ENCODE measurements around the gene HACD3.
A peak's percentile ranks its signal among the peaks of the same experiment; 100 is the strongest.
"Not testable (repeated sequence)": the region's sequence is repeated elsewhere in the genome, so short reads cannot be mapped to it uniquely, and the experiment has no call there.

The HACD3 gene

GRCh38 chr15:65550681-65551098, 20.4 kb downstream of the HACD3 start:
- DNase-seq: no peak

DNA sequence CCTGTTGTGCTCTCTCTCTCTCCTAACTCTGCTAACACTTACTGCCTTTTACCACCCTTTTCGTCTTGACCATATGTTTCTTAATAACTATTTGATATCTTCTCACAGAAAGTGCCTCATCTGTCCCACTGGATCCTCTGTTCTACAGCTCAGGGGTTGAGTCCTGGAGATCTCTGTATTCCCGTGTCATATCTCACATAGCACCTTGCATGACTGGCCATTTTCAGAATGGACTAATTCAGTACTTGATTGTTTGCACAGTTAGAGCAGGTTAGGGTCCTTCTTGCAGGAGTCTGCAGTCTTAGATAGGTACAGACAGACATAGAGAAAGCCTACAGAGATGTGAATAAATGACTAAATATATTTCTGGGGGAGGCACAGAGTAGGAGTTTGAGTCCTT, 20.9 kb downstream of the HACD3 start:
- DNase-seq: no peak

- DNase-seq: not testable (repeated sequence)
Observed at GRCh38 chr15:65552851-65553250, 22.6 kb downstream of the HACD3 start.

DNA sequence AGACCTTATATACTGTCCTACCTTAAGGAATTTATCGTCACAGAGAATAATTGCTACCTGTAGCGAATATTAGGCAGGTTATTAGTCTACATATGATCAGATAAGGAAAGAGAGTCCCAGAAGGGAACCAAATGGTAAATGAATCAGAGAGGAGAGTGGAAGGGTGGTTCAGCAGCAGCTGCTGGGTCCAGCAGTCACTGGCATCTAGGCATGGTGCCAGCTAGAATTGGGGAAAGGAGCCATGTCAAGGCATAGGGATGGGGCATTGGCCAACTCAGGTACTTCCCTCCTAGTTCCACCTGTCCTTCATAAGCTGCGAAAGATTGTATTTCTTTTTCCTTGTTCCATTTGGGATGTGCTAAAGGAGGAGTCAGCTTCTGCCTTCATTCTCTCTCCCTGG, 23.4 kb downstream of the HACD3 start:
- no peak for DNase-seq

DNA sequence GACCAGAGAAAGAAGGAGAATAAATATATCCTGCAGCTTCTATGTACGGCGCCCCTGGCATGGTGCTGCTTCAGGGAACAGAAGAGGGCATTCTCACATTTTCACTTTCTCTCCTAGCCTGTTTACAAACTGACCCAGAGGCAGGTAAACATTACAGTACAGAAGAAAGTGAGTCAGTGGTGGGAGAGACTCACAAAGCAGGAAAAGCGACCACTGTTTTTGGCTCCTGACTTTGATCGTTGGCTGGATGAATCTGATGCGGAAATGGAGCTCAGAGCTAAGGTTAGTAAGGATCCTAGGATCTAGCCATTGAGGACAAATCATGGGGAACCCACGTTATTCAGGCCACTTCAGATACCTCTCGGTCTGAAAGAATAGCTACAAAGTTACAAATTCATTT, 26.4 kb downstream of the HACD3 start:
- DNase-seq: no peak

GRCh38 chr15:65558336-65558735, 28.1 kb downstream of the HACD3 start:
- DNase-seq: peak; percentile 59

DNA sequence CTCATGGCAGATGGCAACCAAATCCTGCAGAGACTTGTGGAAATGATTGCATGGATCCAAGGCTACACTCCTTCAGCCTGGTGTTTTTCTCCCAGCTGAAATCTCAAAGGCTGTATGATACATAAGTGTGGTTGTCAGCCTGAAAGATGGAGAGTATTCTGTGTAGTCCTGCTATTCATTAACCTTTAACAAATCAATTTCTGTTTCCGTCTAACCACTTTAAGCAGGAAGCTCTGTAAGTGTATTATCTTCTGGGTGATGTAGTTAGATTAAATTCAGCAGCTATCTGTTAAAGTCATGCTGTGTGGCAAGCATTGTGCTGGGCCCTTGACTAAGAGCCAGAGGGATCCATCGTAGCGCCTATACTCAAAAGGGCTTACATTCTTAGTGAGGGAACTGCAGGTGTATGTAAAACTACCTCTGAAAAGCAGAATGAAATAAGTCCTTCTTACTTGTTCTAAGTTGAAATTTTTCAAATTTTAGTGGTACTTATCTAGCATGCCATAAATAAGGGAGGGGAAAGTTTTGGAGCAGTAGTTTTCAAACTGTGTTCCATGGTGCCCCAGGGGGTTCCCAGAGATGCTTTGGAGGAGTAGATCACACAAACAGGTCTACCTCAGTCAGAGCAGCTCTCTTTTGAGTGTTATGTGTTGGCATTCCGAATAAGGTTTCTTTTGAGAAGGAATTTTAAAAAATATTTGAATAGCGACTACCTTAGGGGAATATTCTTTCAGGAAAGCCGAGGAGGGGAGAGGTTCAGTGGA, 28.9 kb downstream of the HACD3 start:
- DNase-seq: no peak

- no peak for DNase-seq
Observed at GRCh38 chr15:65559941-65560340, 29.7 kb downstream of the HACD3 start.

DNA sequence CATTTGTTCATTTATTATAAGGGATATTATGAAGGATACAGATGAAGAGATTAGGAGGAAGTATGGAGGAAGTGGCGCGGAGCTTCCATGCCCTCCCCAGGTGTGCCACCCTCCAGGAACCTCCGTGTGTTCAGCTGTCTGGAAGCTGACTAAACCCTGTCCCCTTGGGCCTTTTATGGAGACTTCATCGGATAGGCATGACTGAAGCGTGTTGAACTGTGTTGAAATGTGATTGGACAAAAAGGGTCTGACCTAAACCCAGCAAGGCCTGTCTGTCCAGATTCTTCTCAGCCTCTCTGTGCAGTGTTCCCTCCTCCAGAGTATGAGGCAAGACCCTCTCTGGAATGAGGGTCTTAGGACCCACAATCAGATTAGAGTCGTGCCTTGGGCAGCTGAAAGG, 31.7 kb downstream of the HACD3 start:
- no peak for DNase-seq

- no peak for DNase-seq
Observed at GRCh38 chr15:65569728-65570127, 39.5 kb downstream of the HACD3 start.

DNA sequence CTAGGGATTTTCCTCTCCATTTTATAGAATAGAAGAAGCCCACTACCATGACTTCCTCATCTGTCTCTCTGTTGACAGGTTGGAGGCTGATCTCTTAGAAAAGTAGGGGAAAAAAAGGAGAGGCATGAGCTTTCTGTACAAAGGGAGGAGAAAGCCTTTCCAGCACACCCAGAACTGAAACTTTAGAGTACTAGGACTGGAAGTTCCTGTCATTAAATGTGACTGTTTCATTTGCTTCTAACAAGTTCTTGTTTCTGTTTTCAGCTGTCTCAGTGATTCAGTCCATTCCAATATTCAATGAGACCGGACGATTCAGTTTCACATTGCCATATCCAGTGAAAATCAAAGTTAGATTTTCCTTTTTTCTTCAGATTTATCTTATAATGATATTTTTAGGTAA, 41.7 kb downstream of the HACD3 start:
- no peak for DNase-seq

- DNase-seq: peak; percentile 68
Observed at GRCh38 chr15:65576664-65577063, 46.4 kb downstream of the HACD3 start.

GRCh38 chr15:65577129-65577996, 47.1 kb downstream of the HACD3 start:
- no peak for DNase-seq

- no peak for DNase-seq
Observed at GRCh38 chr15:65578904-65579728, 48.9 kb downstream of the HACD3 start.

GRCh38 chr15:65579762-65580161, 49.5 kb downstream of the HACD3 start:
- DNase-seq: no peak

DNA sequence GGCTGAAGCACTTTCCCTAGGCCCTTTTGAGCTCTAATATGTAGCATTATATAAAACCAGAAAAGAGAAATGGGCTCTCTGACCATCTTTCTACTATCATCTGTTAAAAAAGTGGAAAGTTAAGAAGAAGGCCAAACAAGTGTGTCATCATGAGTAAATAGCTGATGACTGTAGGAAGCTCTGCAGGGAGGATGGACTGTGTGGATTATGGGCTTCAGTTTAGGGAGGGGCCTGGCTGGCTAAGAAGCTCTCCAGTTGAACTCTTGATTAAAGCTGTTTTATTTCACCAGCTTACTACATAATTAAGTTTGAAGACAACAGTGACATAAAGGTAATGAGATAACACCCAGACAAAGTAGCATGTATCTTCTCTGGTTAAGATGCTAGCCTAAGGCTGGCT, 50.0 kb downstream of the HACD3 start:
- peak; percentile 62 for DNase-seq

GRCh38 chr15:65583701-65584100, 53.4 kb downstream of the HACD3 start:
- DNase-seq: no peak

DNA sequence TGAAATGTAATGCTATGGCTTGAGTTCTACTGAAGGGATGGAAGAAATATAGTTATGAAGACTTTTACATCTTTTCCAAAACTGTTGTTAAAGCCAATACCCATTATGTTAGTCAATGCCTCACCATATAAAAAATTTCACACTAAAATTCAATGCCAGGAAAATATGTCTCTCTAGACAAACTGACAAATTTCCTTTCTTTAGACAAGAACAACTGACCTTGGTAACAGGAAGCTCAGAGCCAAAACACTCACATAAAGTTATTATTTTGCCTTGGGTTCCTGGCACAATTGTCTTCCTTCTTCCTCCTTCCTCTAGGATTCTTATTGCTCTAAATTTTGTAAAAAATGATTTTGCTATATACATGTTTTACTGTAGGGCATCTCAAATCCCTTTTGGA, 54.0 kb downstream of the HACD3 start:
- DNase-seq: no peak

DNA sequence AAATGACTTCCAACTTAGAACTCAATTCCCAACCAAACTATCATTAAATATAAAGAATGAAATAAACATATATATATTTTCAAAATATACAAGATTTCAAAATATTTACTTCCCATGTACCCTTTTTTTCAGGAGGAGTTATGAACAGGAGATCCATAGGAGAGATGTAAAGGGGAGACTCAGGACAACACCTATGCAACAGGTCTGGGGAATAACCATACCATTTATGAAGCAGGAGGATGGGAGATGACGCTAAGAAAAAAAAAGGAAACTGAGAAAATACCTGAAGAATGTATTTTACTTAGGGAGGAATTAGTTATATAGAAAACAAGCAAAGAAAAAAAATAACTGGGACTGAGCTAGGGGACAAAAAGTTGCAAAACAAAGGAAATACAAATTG, 56.8 kb downstream of the HACD3 start:
- no peak for DNase-seq

GRCh38 chr15:65595960-65596359, 65.7 kb downstream of the HACD3 start:
- no peak for DNase-seq

GRCh38 chr15:65598468-65598867, 68.2 kb downstream of the HACD3 start:
- no peak for DNase-seq

DNA sequence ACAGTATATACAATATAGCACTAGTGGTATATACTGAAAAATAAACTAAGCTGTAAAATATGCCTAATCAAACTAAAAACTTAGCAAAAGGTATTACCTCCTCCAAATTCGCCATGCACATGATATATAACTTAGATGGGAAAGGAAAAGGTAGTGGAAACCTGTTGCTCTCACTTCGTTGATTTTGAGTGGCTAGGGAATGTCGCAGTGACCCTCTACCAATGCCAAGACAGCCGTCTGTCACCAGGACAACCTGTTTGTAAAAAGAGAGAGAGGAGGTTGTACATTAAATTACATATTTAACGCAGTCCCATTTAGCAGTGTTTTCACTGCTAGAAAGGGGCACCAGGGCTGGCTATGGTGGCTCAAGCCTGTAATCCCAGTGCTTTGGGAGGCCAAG, 69.4 kb downstream of the HACD3 start:
- no peak for DNase-seq

GRCh38 chr15:65603134-65603533, 72.9 kb downstream of the HACD3 start:
- no peak for DNase-seq
